ENCODE data around the gene CDO1.

CDO1 gene

GRCh38 chr5:115816226-115817081, at the start of gene CDO1:
Gene CDO1, minus strand, starts transcription at chr5:115816659. Its CDS starts 262 bp downstream, at chr5:115816397.
- DNase-seq = peak; percentile 51

GRCh38 chr5:115859378-115859777, 42.9 kb upstream of the CDO1 start:
- DNase-seq = no peak

GRCh38 chr5:115858396-115858795, 41.9 kb upstream of the CDO1 start:
- DNase-seq = no peak

- no peak for DNase-seq
These were observed 41.3 kb upstream of the CDO1 start for GRCh38 chr5:115857626-115858349.

- DNase-seq = no peak
These were observed 40.6 kb upstream of the CDO1 start for GRCh38 chr5:115857057-115857479.

- no peak for DNase-seq
These were observed 39.5 kb upstream of the CDO1 start for GRCh38 chr5:115855959-115856358.

- no peak for DNase-seq
These were observed 37.7 kb upstream of the CDO1 start for GRCh38 chr5:115854139-115854538.

- no peak for DNase-seq
These were observed 34.4 kb upstream of the CDO1 start for GRCh38 chr5:115850744-115851416.

- DNase-seq = no peak
These were observed 32.9 kb upstream of the CDO1 start for GRCh38 chr5:115849258-115849798.

- DNase-seq = no peak
These were observed 30.8 kb upstream of the CDO1 start for GRCh38 chr5:115847290-115847689.

- no peak for DNase-seq
These were observed 27.9 kb upstream of the CDO1 start for GRCh38 chr5:115844321-115844817.

- no peak for DNase-seq
These were observed 27.1 kb upstream of the CDO1 start for GRCh38 chr5:115843444-115844130.

GRCh38 chr5:115842952-115843351, 26.5 kb upstream of the CDO1 start:
- no peak for DNase-seq

- peak; percentile 89 for DNase-seq
These were observed 25.9 kb upstream of the CDO1 start for GRCh38 chr5:115842089-115842935.

- DNase-seq = peak; percentile 91
These were observed 25.1 kb upstream of the CDO1 start, which contains the start of the genes AP3S1 and ATG12 for GRCh38 chr5:115841382-115842088. Gene AP3S1, plus strand, starts transcription at chr5:115841935. Its CDS starts 103 bp downstream, at chr5:115842038. Gene ATG12, minus strand, starts transcription at chr5:115841565. Its CDS starts 13 bp downstream, at chr5:115841552.

- DNase-seq = peak; percentile 34
These were observed 24.4 kb upstream of the CDO1 start for GRCh38 chr5:115840873-115841272.

- peak; percentile 75 for DNase-seq
These were observed 22.5 kb upstream of the CDO1 start for GRCh38 chr5:115838885-115839518.

GRCh38 chr5:115835481-115835880, 19.0 kb upstream of the CDO1 start:
- no peak for DNase-seq

- DNase-seq = peak; percentile 25
These were observed 14.8 kb upstream of the CDO1 start for GRCh38 chr5:115831163-115831768.

Data from NCI-H82 (cell line).